GM19395 (cell line): ENCODE results near the gene ZFP3.
"Not testable (repeated sequence)": the region's sequence is repeated elsewhere in the genome, so short reads cannot be mapped to it uniquely, and the experiment has no call there.

Experiments used
- ATAC-seq: cut with Tn5 transposase; IDR thresholded peaks from one replicate; pipeline ENCODE4 v1.9.1; 2021; ENCODE audit warnings: mild to moderate bottlenecking, moderate library complexity; ENCODE audit not compliant: unreplicated experiment

The ZFP3 gene

GRCh38 chr17:5077275-5077674, 992 bp upstream of the ZFP3 start:
- not testable (repeated sequence) for ATAC-seq

DNA sequence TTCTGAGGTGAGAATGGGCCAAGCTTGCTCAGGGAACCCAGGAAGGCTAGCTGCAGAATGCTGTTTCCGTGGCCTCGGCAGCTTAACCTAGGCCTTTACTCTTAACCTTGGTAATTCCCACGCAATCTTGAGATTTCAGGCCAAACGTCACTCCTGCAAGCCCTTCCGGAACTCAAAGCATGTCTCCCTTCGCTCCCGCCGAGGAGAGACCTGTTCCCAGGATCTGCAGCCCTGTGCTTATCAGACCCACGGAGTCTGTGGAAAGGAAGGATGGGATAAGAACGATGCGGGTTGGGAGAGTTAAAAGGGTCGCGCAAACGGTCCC, 524 bp upstream of the ZFP3 start:
- ATAC-seq, result no peak

DNA sequence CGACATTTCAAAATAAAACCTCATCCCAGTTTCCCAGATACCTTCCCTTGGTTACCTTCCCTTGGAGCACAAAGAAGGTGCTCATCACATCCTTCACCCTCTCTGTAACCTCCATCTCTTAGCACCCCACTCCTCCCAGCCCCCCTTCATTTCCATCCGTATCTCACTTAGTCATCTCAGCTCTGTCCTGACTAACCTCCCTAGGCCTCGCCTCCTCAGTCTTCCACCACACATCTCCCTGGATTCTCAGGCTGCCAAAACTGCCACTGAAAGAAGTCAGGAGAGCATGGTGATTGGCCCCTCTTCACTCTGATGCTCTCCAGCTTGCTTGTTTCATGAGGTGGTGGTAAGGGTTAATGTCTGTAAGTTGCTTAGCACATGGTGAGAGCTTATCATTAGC, 2.3 kb downstream of the ZFP3 start:
- ATAC-seq, result no peak

DNA sequence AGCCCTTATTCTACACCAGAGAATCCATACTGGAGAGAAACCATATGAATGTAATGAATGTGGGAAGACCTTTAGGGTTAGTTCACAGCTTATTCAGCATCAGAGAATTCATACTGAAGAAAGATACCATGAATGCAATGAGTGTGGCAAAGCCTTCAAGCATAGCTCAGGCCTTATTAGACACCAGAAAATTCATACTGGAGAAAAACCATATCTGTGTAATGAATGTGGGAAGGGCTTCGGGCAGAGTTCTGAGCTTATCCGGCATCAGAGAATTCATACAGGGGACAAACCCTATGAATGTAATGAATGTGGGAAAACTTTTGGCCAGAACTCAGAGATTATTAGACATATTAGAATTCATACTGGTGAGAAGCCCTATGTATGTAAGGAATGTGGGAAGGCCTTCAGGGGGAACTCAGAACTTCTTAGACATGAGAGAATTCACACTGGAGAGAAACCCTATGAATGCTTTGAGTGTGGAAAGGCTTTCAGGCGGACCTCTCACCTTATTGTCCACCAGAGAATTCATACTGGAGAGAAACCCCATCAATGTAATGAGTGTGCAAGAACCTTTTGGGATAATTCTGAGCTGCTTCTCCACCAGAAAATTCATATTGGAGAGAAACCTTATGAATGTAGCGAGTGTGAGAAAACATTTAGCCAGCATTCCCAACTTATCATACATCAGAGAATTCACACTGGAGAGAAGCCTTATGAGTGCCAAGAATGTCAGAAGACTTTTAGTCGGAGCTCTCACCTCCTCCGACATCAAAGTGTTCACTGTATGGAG, 14.1 kb downstream of the ZFP3 start:
- ATAC-seq, result no peak

DNA sequence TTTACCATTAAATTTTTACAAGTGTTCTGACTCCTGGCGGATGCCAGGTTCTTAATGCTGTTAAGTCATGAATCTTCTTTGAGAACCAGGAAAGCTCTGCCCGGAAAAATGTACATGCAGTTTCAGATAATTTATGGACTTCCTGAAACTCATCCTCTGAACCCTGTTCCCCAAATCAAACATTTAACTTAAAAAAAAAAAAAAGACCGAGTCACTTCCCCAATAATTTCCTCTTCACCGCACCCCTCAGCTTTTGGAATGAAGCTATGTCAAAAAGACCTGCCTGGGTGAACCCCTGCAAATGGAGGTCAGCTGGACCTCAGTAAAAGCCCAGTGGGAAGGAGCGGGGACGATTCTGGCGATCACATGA, 18.4 kb downstream of the ZFP3 start:
- ATAC-seq, result no peak

- no peak for ATAC-seq
These were observed 19.0 kb downstream of the ZFP3 start for GRCh38 chr17:5097101-5097834.

- no peak for ATAC-seq
These were observed 21.0 kb downstream of the ZFP3 start for GRCh38 chr17:5099271-5099670.

DNA sequence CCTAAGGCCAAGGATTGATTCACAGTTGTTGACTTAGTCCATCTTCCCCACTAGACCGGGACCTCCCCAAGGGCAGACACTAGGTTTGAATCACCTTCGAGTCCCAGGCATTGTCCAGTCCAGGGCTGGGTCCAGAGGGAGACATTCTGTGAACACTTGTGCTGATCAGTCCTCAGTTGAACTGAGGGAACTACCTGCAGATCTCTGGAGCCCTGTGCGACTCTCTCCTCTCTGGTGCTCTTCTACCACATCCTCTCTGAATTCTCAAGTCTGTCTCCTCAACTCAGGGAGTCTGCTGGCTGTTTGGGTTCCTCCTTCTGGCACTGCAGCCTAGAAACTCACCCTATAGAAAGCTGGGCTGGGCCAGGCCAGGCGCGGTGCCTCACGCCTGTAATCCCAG, 22.6 kb downstream of the ZFP3 start:
- ATAC-seq, result no peak

GRCh38 chr17:5110816-5111215, 32.5 kb downstream of the ZFP3 start:
- no peak for ATAC-seq

GRCh38 chr17:5111402-5112204, 33.3 kb downstream of the ZFP3 start, which contains the start of gene ZNF232:
Gene ZNF232 (minus strand): TSS chr17:5111878. CDS start chr17:5111822, 56 bp downstream.
- peak; percentile 88 for ATAC-seq

GRCh38 chr17:5115673-5116651, 37.7 kb downstream of the ZFP3 start, which contains the start of gene USP6:
Gene USP6 (plus strand): TSS chr17:5116032. CDS start chr17:5130368, 14,336 bp downstream.
- ATAC-seq, result no peak

DNA sequence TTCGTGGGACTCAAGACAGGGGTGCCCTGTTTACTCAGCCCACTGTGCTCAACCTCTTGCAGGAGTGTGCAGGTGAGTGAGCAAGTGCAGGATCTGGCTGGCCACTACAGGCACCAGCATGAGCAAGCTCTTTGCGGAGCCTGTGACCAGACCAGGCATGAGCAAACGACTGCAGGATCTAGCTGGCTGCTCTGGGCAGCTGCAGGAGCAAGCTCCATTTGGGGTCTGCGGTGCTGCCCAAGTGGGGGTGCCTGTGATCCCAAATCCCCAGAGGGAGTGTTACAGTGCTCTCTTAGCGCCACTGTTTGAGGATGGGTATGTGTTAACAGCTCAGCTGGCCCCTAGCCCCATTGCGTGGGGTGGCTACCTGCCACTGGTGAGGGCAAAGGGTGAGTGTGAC, 40.0 kb downstream of the ZFP3 start:
- ATAC-seq, result no peak

- ATAC-seq, result no peak
These were observed 41.8 kb downstream of the ZFP3 start for GRCh38 chr17:5120036-5120435.

GRCh38 chr17:5120436-5121185, 42.3 kb downstream of the ZFP3 start:
- not testable (repeated sequence) for ATAC-seq

DNA sequence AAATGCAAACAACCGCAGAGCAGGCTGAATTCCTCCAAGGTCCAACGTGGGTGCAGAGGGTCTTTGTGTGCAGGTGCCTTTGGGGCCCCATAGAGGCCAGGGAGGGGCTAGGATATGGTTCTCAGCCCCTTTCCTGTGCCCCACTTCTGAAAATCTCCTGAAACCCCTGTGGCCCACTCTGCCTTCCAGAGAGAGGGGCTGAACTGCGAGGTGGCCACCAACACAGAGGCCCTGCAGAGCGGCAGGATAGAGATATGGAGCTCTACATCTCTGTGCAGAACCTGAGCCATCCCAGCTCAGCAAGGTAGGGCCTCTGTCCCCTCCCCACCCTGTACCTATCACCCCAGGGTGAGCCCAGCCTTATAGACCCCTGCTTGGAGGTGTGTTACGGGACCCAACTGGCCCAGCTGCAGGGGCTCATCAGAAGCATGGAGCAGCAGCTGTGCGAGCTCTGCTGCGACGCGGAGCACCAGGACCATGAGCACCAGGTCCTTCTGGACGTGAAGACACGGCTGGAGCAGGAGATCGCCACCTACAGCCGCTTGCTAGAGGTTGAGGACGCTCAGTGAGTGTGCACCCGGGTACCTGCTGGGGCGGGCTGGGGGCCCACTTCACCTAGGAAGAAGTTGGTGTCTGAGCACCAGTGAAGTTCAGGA, 43.0 kb downstream of the ZFP3 start:
- no peak for ATAC-seq

- ATAC-seq, result not testable (repeated sequence)
These were observed 43.8 kb downstream of the ZFP3 start for GRCh38 chr17:5122056-5122455.

GRCh38 chr17:5122586-5123342, 44.5 kb downstream of the ZFP3 start:
- ATAC-seq, result no peak

DNA sequence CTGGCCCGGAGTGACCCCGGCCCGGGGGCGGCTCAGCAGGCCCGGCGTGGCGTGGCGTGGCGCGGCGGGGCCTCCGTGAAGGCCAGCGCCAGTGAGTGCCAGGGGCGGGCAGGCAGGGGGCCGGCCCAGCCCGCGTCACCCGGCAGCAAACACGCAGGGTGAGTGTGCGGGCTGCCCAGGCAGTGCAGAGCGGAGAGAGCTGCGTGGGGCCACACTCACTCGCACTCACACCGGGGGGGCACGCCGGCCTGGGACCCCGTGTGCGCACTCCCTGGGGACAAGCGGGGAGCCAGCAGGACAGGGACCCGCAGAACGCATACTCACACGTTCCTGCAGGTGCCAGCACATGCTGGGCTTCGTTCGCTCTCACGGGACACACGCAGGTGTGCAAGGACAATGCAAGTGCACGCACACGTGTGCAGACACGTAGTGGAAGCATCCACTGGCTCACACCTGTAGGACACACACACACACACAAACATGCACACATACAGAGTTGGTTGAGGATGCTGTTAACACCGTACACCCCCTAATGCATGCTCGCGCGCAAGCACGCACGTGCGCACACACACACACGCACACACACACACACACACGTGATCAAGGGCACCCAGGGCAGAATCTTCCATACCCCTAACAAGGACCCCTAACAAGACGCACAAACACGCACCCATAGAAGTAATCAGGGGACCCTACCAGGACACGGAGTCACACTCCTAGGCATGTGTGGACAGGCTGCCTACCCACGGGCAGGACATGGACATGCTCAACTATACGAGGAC, 45.3 kb downstream of the ZFP3 start:
- ATAC-seq, result no peak
